Superior temporal gyrus (tissue), 1 donor: ENCODE measurements around the gene GJD3.
"Not testable (repeated sequence)": the region's sequence is repeated elsewhere in the genome, so short reads cannot be mapped to it uniquely, and the experiment has no call there.

ENCODE experiments used
- DNase-seq: peaks from one replicate; pipeline ENCODE4 v3.0.0-alpha.2; 2016; ENCODE audit errors: extremely low spot score

GJD3 gene

GRCh38 chr17:40364121-40364861 lies at the start of gene GJD3:
GJD3 (minus strand) TSS chr17:40364737; CDS start chr17:40363815, 922 bp downstream.
- no peak for DNase-seq

GRCh38 chr17:40414312-40414711 lies 49.8 kb upstream of the GJD3 start:
- not testable (repeated sequence) for DNase-seq

- no peak for DNase-seq
Measured at GRCh38 chr17:40412880-40413279, 48.3 kb upstream of the GJD3 start.

- DNase-seq = no peak
Measured at GRCh38 chr17:40411821-40412220, 47.3 kb upstream of the GJD3 start.

GRCh38 chr17:40410082-40410481 lies 45.5 kb upstream of the GJD3 start:
- DNase-seq = no peak

GRCh38 chr17:40409540-40409939 lies 45.0 kb upstream of the GJD3 start:
- not testable (repeated sequence) for DNase-seq

- DNase-seq = no peak
Measured at GRCh38 chr17:40407460-40407859, 42.9 kb upstream of the GJD3 start.

- DNase-seq = no peak
Measured at GRCh38 chr17:40404003-40404402, 39.5 kb upstream of the GJD3 start.

- no peak for DNase-seq
Measured at GRCh38 chr17:40402668-40403067, 38.1 kb upstream of the GJD3 start.

GRCh38 chr17:40399185-40399584 lies 34.6 kb upstream of the GJD3 start:
- peak; percentile 84 for DNase-seq

GRCh38 chr17:40386555-40386954 lies 22.0 kb upstream of the GJD3 start:
- DNase-seq = not testable (repeated sequence)

GRCh38 chr17:40382251-40382650 lies 17.7 kb upstream of the GJD3 start:
- no peak for DNase-seq

GRCh38 chr17:40378966-40379365 lies 14.4 kb upstream of the GJD3 start:
- DNase-seq = no peak

GRCh38 chr17:40377832-40378231 lies 13.3 kb upstream of the GJD3 start:
- DNase-seq = no peak

GRCh38 chr17:40376541-40376940 lies 12.0 kb upstream of the GJD3 start:
- not testable (repeated sequence) for DNase-seq

- not testable (repeated sequence) for DNase-seq
Measured at GRCh38 chr17:40375786-40376185, 11.2 kb upstream of the GJD3 start.

GRCh38 chr17:40374821-40375498 lies 10.4 kb upstream of the GJD3 start:
- DNase-seq = no peak

- DNase-seq = no peak
Measured at GRCh38 chr17:40373999-40374398, 9.5 kb upstream of the GJD3 start.

- no peak for DNase-seq
Measured at GRCh38 chr17:40373324-40373723, 8.8 kb upstream of the GJD3 start.

- not testable (repeated sequence) for DNase-seq
Measured at GRCh38 chr17:40372644-40373043, 8.1 kb upstream of the GJD3 start.

GRCh38 chr17:40372031-40372430 lies 7.5 kb upstream of the GJD3 start:
- DNase-seq = no peak

- no peak for DNase-seq
Measured at GRCh38 chr17:40371261-40371929, 6.9 kb upstream of the GJD3 start.

- DNase-seq = no peak
Measured at GRCh38 chr17:40369923-40370322, 5.4 kb upstream of the GJD3 start.
